NCI-H526 treated with DMSO at 0.1 percent for 48 hours (cell line): Measurements from ENCODE around the gene SCGN.
"Not testable (repeated sequence)": the region's sequence is repeated elsewhere in the genome, so short reads cannot be mapped to it uniquely, and the experiment has no call there.

Experiments used
- DNase-seq: peaks from one replicate; lab custom pipeline; 2025; lab: John Stamatoyannopoulos, UW

SCGN gene

GRCh38 chr6:25730907-25731306 is 78.9 kb downstream of the SCGN start:
- DNase-seq, result no peak

GRCh38 chr6:25731721-25732120 is 79.7 kb downstream of the SCGN start:
- no peak for DNase-seq

DNA sequence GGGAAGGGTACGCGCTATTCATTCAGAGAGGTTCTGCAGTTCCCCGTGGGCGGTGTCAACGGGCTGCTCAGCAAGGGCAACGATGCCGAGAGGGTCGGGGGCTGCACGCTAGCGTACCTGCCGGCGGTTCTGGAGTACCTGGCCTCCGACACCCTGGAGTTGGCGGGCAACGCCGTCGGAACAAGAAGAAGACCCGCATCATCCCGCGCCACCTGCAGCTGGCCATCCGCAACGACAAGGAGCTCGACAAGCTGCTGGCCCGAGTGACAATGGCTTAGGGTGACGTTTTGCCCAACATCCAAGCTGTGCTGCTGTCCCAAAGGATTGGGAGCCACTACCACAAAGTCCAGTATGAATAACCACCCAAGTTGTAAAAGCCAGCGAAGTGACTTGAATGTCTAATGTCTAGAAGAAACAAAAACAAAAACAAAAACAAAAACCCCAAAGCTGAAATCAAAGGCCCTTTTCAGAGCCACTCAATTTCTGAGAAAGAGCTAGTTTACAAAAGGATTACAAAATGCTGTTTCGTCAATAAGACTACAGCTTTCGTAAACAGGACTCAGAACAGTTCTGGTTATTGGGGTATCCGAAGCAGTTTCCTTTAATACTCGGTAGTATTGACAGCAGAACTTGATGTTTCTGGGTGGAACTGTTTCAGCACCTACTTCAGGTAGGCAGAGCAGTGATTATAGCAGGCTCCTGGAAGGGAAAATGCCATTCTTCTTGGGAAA is 80.6 kb downstream of the SCGN start:
- DNase-seq, result no peak

- DNase-seq, result no peak
Measured at GRCh38 chr6:25735261-25735660, 83.2 kb downstream of the SCGN start.

DNA sequence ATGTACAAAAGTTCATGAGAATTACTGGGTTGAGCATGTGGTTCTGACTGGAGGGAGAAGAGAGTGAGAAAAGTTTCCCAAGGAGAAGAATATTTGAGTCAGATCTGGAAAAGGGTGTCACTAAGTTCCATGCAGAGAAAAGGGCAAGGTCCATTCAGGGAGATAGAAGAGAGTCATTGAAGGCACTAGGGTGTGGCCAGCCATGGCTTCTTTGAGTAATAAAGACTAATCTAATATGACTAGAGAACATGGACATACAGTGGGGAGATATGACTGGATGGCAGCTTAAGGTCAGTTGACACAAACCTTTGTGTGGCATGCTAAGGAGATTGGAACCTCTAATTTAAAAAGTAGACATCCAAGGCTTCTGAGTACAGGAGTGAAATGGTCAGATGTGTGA is 91.9 kb downstream of the SCGN start:
- DNase-seq, result no peak

DNA sequence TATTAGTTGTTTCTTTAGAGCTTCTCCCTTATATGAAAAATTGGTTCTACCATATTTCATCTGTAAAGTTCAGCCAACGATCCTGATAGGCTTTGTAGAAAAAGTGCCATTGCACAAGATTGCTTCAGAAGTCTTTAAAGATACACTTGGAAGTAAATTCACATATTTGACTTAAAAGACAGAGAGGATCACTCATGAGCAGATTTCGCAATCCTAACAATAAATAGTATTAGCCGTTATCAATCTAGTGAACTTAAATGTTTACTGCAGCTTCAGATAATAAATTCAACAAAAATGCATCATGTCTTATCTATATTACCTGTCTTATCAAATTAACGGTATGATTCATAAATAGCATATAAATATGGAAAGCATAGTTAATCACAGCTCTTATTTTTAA is 93.8 kb downstream of the SCGN start:
- DNase-seq, result no peak

- DNase-seq, result no peak
Measured at GRCh38 chr6:25746968-25747367, 95.0 kb downstream of the SCGN start.

- no peak for DNase-seq
Measured at GRCh38 chr6:25747477-25747876, 95.5 kb downstream of the SCGN start.

DNA sequence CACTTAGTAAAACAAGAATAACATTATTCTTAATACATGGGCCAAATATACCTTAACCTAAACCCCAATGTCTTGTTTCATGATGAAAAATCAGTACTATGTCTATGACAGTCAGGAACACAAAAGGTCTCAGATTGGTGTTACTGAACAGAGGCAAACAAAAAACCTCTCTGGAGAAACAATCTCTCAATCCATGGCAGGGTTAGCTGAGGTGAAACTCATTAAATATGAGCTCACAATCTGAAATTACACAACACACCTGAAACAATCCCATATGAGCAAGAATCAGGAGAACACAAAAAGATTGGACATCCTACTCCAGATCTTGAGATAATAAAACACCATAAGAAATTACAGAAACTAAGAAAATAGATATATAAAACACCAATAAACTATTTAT is 96.0 kb downstream of the SCGN start:
- no peak for DNase-seq

GRCh38 chr6:25748601-25749517 is 96.8 kb downstream of the SCGN start:
- DNase-seq, result not testable (repeated sequence)

- no peak for DNase-seq
Measured at GRCh38 chr6:25749837-25750236, 97.8 kb downstream of the SCGN start.

DNA sequence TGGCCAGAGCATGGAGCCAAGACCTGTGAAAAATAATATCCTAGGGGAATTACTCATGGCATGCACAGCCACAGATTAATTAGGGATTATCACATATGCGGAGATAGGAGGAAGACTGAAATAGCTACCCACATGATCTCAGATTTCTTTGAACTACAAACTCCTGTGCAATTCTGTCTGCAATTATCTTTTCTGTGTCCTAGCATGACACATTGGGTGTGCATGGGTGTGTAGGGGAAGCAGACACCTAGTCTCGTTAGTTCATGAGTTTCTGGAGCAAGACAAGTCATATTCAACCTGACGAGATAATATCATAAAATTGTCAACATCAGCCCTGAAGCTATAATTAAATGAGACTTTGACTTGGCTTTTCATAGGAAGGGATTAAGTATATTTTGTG is 98.9 kb downstream of the SCGN start:
- DNase-seq, result no peak
